Lung (tissue), 12 donors: ENCODE measurements around the gene CFAP410. TPM values are rescaled to one million over a fixed set of nuclear protein-coding genes. Genes with fewer than 3 reads are reported as not detected.

Source experiments
- ATAC-seq: fragments of 200-7000 bp; cut with Tn5 transposase; one replicate; pipeline ENCODE4 v1.9.1; 2020; ENCODE audit warnings: moderate number of reproducible peaks; ENCODE audit not compliant: insufficient read depth, low FRiP score
- DNase-seq, 3 donors: peaks; one replicate each; pipeline ENCODE4 v3.0.0-alpha.2; 2013 to 2017
- H3K27ac ChIP-seq, 2 donors: one replicate each; pipeline ENCODE4 v1.5.1; 2013; ENCODE audit warnings: mild to moderate bottlenecking in 2 of 2, moderate library complexity in 2 of 2, control low read depth in 1 of 2, inconsistent platforms in 1 of 2, low read depth in 1 of 2, low read length in 1 of 2
- H3K27me3 ChIP-seq, 3 donors: one replicate each; pipeline ENCODE4 v1.5.1; 2013; ENCODE audit warnings: low read length in 2 of 3; ENCODE audit not compliant: control insufficient read depth in 3 of 3, insufficient read depth in 3 of 3
- H3K36me3 ChIP-seq, 4 donors: one replicate each; pipeline ENCODE4 v1.5.1; 2013; ENCODE audit warnings: low read length in 4 of 4, mild to moderate bottlenecking in 1 of 4, moderate library complexity in 1 of 4; ENCODE audit not compliant: control insufficient read depth in 4 of 4, insufficient read depth in 4 of 4
- H3K4me1 ChIP-seq, 5 donors: one replicate each; pipeline ENCODE4 v1.5.1; 2013; ENCODE audit warnings: low read length in 5 of 5, mild to moderate bottlenecking in 2 of 5, moderate library complexity in 1 of 5; ENCODE audit not compliant: control insufficient read depth in 5 of 5, insufficient read depth in 5 of 5
- H3K4me3 ChIP-seq: one replicate; pipeline ENCODE4 v1.5.1; 2013; ENCODE audit warnings: mild to moderate bottlenecking, control low read depth, moderate library complexity
- H3K9ac ChIP-seq, 2 donors: one replicate each; pipeline ENCODE4 v1.5.1; 2013; ENCODE audit warnings: low read length in 2 of 2, control low read depth in 1 of 2; ENCODE audit not compliant: insufficient read depth in 1 of 2
- H3K9me3 ChIP-seq, 4 donors: one replicate each; pipeline ENCODE4 v1.5.1; 2013; ENCODE audit warnings: low read length in 3 of 4, mild to moderate bottlenecking in 1 of 4, moderate library complexity in 1 of 4; ENCODE audit not compliant: control insufficient read depth in 4 of 4, insufficient read depth in 3 of 4
- CTCF ChIP-seq: IDR thresholded peaks from 2 replicates; pipeline ENCODE4 v1.5.1; 2012; ENCODE audit warnings: mild to moderate bottlenecking; ENCODE audit errors: control extremely low read depth, extremely low read depth
- WGBS, 2 donors: extraction: QIAGEN DNeasy Blood & Tissue Kit; methylation state at CpG; one replicate each; pipeline ENCODE4 v1.1.7; 2013; 5-methylcytosine and 5-hydroxymethylcytosine counted together
- polyA plus RNA-seq, 2 donors: library from polyadenylated mRNA; stranded (reverse); fragments of 200-250 nt; gene quantifications; one replicate each; pipeline ENCODE4 v1.2.1, GENCODE V29; 2013
- total RNA-seq, 2 donors: library from RNA; depleted of rRNA in 1 of 2; stranded (reverse); fragments of >200 nt in 1 of 2; gene quantifications; one replicate each; pipeline ENCODE4 v1.2.1, GENCODE V29; 2014 to 2021
- donor health status: control.
- donor health status: control.
- donor health status: Bipolar disorder and iron deficiency.
- donor health status: healthy.
- donor health status: DM: yes; HTN: yes; CAD: no.

CFAP410 gene
- total and polyA plus RNA-seq, 4 donors: 24.3 to 72.7 (median 39.5) TPM

- H3K4me1 ChIP-seq: no peaks in the 10 kb centered on the region
- no peak overlapping the region for H3K9ac ChIP-seq
- peaks cover 0 to 6% (median 4%) of the 10 kb centered on the region in 4 donors for H3K9me3 ChIP-seq
- no peak for ATAC-seq
- peaks cover 0 to 2% (median 2%) of the 10 kb centered on the region in 3 donors for H3K27me3 ChIP-seq
- no peak for DNase-seq
- no peak overlapping the region for H3K4me3 ChIP-seq
- H3K27ac ChIP-seq: no peak overlapping the region
- 68 to 74% methylated on average over 31 of the region's 31 CpGs for WGBS, 2 donors
- TF ChIP-seq CTCF: no peak
- no peaks in the 10 kb centered on the region for H3K36me3 ChIP-seq
Measured at GRCh38 chr21:44379991-44380865, 41.0 kb upstream of the CFAP410 start.

GRCh38 chr21:44379515-44379848, 40.3 kb upstream of the CFAP410 start:
- Histone ChIP-seq H3K36me3 (no peaks in the 10 kb centered on the region), H3K27me3 (peaks cover 0 to 2% (median 2%) of the 10 kb centered on the region in 3 donors), H3K27ac (no peak overlapping the region), H3K9me3 (peaks cover 0 to 8% (median 4%) of the 10 kb centered on the region in 4 donors), H3K4me1 (no peaks in the 10 kb centered on the region), H3K9ac (no peak overlapping the region), H3K4me3 (no peak overlapping the region)
- no peak for TF ChIP-seq CTCF
- DNase-seq (no peak), ATAC-seq (no peak)
- WGBS, 2 donors: 82 to 89% methylated on average over 5 of the region's 5 CpGs

DNA sequence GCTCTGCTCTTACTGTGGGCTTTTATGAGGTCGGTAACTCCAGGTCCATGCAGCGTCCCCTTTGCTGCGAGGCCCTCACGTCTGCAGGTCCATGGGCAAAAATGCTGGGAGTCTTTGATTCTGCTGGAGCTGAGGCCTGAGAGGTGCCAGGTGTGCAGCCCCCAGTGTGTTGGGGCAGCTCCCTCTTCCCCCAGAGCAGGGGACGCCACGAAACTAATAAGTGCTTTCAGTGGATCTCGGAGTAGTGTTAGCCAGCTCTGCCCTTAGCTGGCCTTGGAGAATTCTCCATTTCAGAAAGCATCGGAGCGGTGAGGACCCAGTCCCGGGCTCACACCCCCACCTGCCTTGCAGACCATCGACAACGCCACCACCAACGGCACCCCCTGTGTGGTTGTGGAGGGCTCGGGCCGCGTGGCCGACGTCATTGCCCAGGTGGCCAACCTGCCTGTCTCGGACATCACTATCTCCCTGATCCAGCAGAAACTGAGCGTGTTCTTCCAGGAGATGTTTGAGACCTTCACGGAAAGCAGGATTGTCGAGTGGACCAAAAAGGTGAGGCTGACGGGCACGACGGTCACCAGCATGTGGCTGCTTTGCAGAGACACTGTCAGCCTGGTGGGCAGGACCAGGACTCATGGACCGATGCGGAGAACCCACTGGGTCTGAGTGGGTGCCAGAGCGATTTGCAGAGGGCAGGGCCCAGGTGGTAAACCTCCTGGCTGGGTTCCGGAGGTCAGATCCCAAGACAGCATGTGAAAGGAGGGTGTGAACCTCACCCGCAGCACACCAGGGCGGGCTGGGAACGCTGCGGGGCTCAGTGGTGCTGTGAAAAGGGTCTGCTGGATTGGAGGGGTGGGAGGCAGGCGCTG, 39.7 kb upstream of the CFAP410 start:
- H3K27ac ChIP-seq: no peak overlapping the region
- ATAC-seq (no peak), DNase-seq (no peak)
- 91 to 95% methylated on average over 34 of the region's 34 CpGs for WGBS, 2 donors
- H3K9ac ChIP-seq: no peak overlapping the region
- TF ChIP-seq CTCF: no peak
- peaks cover 0 to 2% (median 2%) of the 10 kb centered on the region in 3 donors for H3K27me3 ChIP-seq
- no peaks in the 10 kb centered on the region for H3K36me3 ChIP-seq
- no peak overlapping the region for H3K4me3 ChIP-seq
- peaks cover 0 to 7% (median 0%) of the 10 kb centered on the region in 4 donors for H3K9me3 ChIP-seq
- no peaks in the 10 kb centered on the region for H3K4me1 ChIP-seq
